GM10248 (cell line): ENCODE results near the gene TBK1.

ENCODE experiments used
- CTCF ChIA-PET: fragments of 300-600 bp; sonication (Branson Sonifier 250); formaldehyde crosslinking; extraction: SDS; loops from one replicate; lab custom pipeline; 2021; ENCODE audit warnings: antibody characterized with exemption; lab: Yijun Ruan, JAX
- POLR2A ChIA-PET: fragments of 350-650 bp; sonication (Branson Sonifier 250); formaldehyde crosslinking; extraction: SDS; loops from one replicate; lab custom pipeline; 2020; ENCODE audit warnings: antibody characterized with exemption; lab: Yijun Ruan, JAX
- DNase-seq: peaks from one replicate; pipeline ENCODE4 v3.0.0; 2012; ENCODE audit errors: extremely low spot score
- TF ChIP-seq, protein P1 (sequence below): IDR thresholded peaks from 2 replicates; pipeline ENCODE4 v1.5.1; 2012; ENCODE audit warnings: mild to moderate bottlenecking, low read depth; ENCODE audit errors: extremely low read depth, missing control alignments, control extremely low read depth

Gene TBK1

DNA sequence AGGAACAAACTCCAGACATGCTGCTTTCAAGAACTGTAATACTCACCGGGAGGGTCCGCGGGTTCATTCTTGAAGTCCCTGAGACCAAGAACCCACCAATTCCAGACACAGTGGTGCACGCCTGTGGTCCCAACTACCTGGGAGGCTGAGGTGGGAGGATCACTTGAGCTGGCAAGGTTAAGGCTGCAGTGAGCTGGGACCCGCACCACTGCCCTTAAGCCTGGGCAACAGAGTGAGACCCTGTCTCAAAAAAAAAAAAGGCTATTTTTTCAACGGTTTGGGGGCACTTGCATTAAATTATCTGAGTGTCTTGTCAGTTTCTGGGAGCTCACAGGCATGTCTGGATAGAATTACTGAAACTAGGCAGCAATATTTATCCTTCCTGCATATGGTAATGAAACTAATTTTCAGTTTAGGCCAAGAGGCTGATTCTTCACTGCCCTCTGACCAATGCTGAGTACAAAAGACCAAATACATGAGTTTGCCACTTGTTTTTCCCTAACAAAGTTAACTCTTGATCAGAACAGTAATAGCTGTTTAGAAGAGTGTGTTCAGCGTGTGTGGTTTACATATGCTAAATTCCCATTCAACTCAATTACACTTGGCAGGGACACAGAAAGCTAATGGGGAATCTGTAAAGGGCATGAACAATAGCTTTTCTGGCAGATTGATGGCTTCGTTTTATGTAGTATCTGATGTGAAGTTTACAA lies 92.6 kb downstream of the TBK1 start:
- TF ChIP-seq, protein P1, sequence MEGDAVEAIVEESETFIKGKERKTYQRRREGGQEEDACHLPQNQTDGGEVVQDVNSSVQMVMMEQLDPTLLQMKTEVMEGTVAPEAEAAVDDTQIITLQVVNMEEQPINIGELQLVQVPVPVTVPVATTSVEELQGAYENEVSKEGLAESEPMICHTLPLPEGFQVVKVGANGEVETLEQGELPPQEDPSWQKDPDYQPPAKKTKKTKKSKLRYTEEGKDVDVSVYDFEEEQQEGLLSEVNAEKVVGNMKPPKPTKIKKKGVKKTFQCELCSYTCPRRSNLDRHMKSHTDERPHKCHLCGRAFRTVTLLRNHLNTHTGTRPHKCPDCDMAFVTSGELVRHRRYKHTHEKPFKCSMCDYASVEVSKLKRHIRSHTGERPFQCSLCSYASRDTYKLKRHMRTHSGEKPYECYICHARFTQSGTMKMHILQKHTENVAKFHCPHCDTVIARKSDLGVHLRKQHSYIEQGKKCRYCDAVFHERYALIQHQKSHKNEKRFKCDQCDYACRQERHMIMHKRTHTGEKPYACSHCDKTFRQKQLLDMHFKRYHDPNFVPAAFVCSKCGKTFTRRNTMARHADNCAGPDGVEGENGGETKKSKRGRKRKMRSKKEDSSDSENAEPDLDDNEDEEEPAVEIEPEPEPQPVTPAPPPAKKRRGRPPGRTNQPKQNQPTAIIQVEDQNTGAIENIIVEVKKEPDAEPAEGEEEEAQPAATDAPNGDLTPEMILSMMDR = no peak
- ChIA-PET POLR2A (interaction anchor here (0.6 kb wide), 1 partner anchor 9 kb away, joined by 3 read pairs; no protein-coding TSS in a partner anchor), CTCF (interaction anchor here (0.6 to 3.9 kb wide), 8 partner anchors 10 to 1049 kb away, joined by 3 to 25 read pairs (median 4); no protein-coding TSS in a partner anchor)
- DNase-seq = no peak

DNA sequence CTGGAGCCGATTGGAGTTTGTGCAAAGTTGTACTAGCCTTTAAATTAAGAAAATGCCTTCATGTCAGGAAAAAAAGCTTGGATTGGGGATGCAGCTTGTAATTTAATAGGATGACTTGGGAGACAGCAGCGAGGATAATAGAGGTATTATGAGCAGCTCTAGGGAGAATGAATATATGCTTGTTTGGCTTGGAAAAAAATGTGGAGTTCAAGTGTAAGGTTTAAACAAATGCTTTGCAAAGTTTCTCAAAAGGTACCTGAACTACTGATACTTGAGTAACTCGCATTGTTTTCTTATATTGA lies 93.1 kb downstream of the TBK1 start:
- ChIA-PET POLR2A (no interaction called here), CTCF (interaction anchor here (0.6 to 3.9 kb wide), 8 partner anchors 8 to 1048 kb away, joined by 3 to 25 read pairs (median 4); no protein-coding TSS in a partner anchor)
- no peak for DNase-seq
- TF ChIP-seq, protein P1 = no peak

DNA sequence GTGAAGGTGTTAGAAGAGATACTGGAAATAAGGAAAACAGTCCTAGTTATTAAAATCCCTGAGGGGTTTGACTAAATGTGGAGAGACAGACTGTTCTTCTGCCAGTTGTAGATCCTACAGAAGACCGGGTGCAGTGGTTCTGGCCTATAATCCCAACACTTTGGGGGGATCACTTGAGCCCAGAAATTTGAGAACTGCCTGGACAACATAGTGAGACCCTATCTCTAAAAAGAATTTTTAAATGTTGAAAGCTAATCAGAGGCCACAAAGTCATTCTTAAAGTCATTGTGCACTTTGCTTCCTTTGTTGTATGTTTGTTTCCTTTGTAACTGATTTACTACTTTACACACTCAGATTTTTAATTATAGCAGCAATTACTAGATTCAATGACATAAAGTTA lies 97.2 kb downstream of the TBK1 start:
- POLR2A ChIA-PET = no interaction called here
- CTCF ChIA-PET = interaction anchor here (0.6 to 7.1 kb wide), 62 partner anchors 8 to 755 kb away, joined by 3 to 172 read pairs (median 5); partner anchors contain the start of gene RASSF3
- TF ChIP-seq, protein P1 = no peak
- DNase-seq = no peak

DNA sequence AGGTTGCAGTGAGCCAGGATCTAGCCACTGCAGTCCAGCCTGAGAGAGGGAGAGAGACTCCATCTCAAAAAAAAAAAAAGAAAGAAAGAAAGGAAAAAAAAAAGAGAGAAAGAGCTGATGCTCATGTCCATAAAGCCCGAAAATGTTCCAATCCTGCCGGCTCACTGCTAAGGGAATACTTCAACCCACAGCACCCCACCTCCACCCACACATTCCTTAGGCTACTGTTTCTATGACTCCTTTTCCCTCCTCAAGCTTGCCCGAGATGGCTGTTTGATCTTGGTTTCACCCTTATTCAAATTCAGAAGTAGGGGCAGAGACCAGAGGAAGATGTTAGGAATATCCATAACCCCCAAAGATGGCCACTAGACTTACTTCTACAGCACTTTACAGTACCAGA lies 98.8 kb downstream of the TBK1 start:
- CTCF ChIA-PET = interaction anchor here (1.7 to 7.1 kb wide), 6 partner anchors 23 to 165 kb away, joined by 8 to 172 read pairs (median 12); partner anchors contain the start of gene RASSF3
- no peak for DNase-seq
- POLR2A ChIA-PET = no interaction called here
- TF ChIP-seq, protein P1 = no peak

DNA sequence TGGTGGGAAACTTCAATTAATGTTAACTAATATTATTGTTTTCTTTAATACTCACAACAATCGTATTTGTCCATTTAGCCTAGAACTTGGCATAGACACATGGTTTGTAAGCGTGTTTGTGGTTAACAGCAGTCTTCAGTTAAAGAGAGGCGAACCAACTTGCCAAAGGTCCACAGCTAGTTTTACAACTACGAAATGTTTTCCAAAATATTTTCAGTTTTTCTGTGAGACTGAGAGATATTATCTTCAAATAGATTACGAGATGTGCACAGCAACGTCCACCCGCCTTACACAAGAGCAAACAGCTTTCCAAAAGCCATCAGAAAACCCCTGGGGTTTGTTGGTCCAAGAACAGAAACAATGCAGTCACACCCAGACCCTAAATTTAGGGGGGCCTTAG lies 99.8 kb downstream of the TBK1 start:
- TF ChIP-seq, protein P1 = no peak
- ChIA-PET POLR2A (no interaction called here), CTCF (interaction anchor here (1.4 to 7.1 kb wide), 2 partner anchors 148 to 155 kb away, joined by 3 to 172 read pairs; no protein-coding TSS in a partner anchor)
- DNase-seq = no peak
